ENCODE measurements around the gene HERC6. TPM values are rescaled to one million over a fixed set of nuclear protein-coding genes. Genes with fewer than 3 reads are reported as not detected.
"Not testable (repeated sequence)": the region's sequence is repeated elsewhere in the genome, so short reads cannot be mapped to it uniquely, and the experiment has no call there.

Gene HERC6
- total RNA-seq, 4 donors from 2014 or later = 20.7 to 41.1 (median 28.7) TPM

GRCh38 chr4:88359558-88359957, 19.1 kb upstream of the HERC6 start:
- no peaks in the 10 kb centered on the region for H3K4me1 ChIP-seq

DNA sequence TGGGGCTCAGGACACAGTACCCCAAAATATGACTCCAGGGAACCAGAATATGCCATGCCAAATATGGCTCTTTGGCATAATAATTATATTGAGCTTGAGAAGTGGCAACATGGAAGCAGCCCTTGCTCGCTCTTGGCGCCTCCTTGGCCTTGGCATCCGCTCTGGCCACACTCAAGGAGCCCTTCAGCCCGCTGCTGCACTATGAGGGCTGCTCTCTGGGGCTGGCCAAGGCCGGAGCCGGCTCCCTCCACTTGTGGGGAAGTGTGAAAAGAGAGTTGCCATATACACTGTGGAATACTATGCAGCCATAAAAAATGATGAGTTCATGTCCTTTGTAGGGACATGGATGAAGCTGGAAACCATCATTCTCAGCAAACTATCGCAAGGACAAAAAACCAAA, 18.4 kb upstream of the HERC6 start:
- TF ChIP-seq CTCF (IDR thresholded peaks at IDR 0.05) (no peak), POLR2A (IDR thresholded peaks at IDR 0.05) (no peak)
- H3K9me3 ChIP-seq = no peaks in the 10 kb centered on the region
- DNase-seq = no peak
- WGBS, 2 donors = 95 to 100% methylated on average over 2 of the region's 7 CpGs
- H3K36me3 ChIP-seq = no peaks in the 10 kb centered on the region
- no peak overlapping the region for H3K27ac ChIP-seq
- intact Hi-C loops (cut with DNase I) = loop anchor here (10.0 kb wide), 1 partner anchor 75 kb away; the partner anchor contains the start of gene PPM1K
- H3K4me3 ChIP-seq = no peak overlapping the region
- no peaks in the 10 kb centered on the region for H3K4me1 ChIP-seq
- no peaks in the 10 kb centered on the region for H3K27me3 ChIP-seq

More at GRCh38 chr4:88359558-88359957, 19.1 kb upstream of the HERC6 start:
- no peak for TF ChIP-seq POLR2A (IDR thresholded peaks at IDR 0.05)
- no peak for DNase-seq
- H3K9me3 ChIP-seq = no peaks in the 10 kb centered on the region
- H3K4me3 ChIP-seq = no peak overlapping the region
- intact Hi-C loops (cut with DNase I) = loop anchor here (10.0 kb wide), 1 partner anchor 135 kb away; no protein-coding TSS in a partner anchor
- no peaks in the 10 kb centered on the region for H3K36me3 ChIP-seq
- H3K27me3 ChIP-seq = no peaks in the 10 kb centered on the region
- no peak overlapping the region for H3K27ac ChIP-seq
- WGBS, 2 donors = 89 to 100% methylated on average over 9 to 10 of the region's 10 CpGs

GRCh38 chr4:88360791-88361190, 17.9 kb upstream of the HERC6 start:
- H3K4me1 ChIP-seq = no peaks in the 10 kb centered on the region
- H3K4me3 ChIP-seq = no peak overlapping the region
- no peak for DNase-seq
- TF ChIP-seq CTCF (IDR thresholded peaks at IDR 0.05) (no peak), POLR2A (IDR thresholded peaks at IDR 0.05) (no peak)
- no peak overlapping the region for H3K27ac ChIP-seq
- H3K9me3 ChIP-seq = no peaks in the 10 kb centered on the region
- no peaks in the 10 kb centered on the region for H3K36me3 ChIP-seq
- H3K27me3 ChIP-seq = no peaks in the 10 kb centered on the region
- intact Hi-C loops (cut with DNase I) = loop anchor here (10.0 kb wide), 1 partner anchor 76 kb away; the partner anchor contains the start of gene PPM1K
- 91 to 96% methylated on average over 15 to 16 of the region's 16 CpGs for WGBS, 2 donors

- 74 to 84% methylated on average over 16 to 18 of the region's 18 CpGs for WGBS, 2 donors
- H3K9me3 ChIP-seq, H3K4me1 ChIP-seq, DNase-seq, H3K27me3 ChIP-seq, H3K4me3 ChIP-seq, H3K27ac ChIP-seq, H3K36me3 ChIP-seq: not testable (repeated sequence)
- intact Hi-C loops (cut with DNase I) = loop anchor here (10.0 kb wide), 1 partner anchor 76 kb away; the partner anchor contains the start of gene PPM1K
These were observed 17.4 kb upstream of the HERC6 start for GRCh38 chr4:88361217-88361773.

DNA sequence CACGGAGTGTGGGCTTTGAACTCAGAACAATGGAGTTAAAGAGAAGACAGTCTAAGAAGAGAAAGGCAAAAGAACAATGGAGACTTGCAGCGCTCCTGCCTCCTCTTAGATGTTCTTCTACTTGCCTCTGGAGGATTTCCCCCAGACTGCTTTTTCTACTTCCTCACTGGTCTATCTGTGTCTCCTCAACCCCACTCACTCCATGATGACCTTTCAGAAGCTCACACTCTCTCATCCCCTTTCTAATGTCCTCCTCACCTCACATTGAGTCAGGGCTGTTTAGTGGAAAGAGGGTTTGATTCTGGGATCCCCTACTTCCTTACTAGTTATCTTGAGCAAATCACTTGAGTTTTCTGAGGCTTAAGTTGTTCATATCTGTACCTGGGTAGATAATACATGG, 12.2 kb upstream of the HERC6 start:
- Histone ChIP-seq H3K27me3 (no peaks in the 10 kb centered on the region), H3K36me3 (no peaks in the 10 kb centered on the region), H3K27ac (no peak overlapping the region), H3K4me1 (no peaks in the 10 kb centered on the region), H3K4me3 (no peak overlapping the region), H3K9me3 (no peaks in the 10 kb centered on the region)
- 85 to 87% methylated on average over 2 of the region's 2 CpGs for WGBS, 2 donors
- intact Hi-C loops (cut with DNase I) = loop anchor here (5.0 to 10.0 kb wide), 2 partner anchors 82 to 146 kb away; partner anchors contain the start of gene PPM1K
- no peak for TF ChIP-seq CTCF (IDR thresholded peaks at IDR 0.05)
- no peak for TF ChIP-seq POLR2A (IDR thresholded peaks at IDR 0.05)
- DNase-seq = no peak

DNA sequence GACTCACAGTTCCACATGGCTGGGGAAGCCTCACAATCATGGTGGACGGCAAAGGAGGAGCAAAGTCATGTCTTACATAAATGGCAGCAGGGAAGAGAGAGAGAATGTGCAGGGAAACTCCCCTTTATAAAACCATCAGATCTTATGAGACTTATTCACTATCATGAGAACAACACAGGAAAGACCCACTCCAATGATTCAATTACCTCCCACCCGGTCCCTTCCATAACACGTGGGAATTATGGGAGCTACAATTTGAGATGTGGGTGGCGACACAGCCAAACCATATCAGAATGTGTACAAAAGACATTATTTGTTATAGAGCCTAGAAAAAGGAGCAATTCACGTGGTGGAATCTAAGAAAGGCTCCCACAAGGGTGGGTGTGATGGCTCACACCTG, 10.8 kb upstream of the HERC6 start:
- Histone ChIP-seq H3K4me1 (no peaks in the 10 kb centered on the region), H3K36me3 (no peaks in the 10 kb centered on the region), H3K27ac (no peak overlapping the region), H3K27me3 (no peaks in the 10 kb centered on the region), H3K4me3 (no peak overlapping the region), H3K9me3 (no peaks in the 10 kb centered on the region)
- intact Hi-C loops (cut with DNase I) = loop anchor here (5.0 to 10.0 kb wide), 2 partner anchors 83 to 144 kb away; partner anchors contain the start of gene PPM1K
- 85 to 96% methylated on average over 5 of the region's 5 CpGs for WGBS, 2 donors
- TF ChIP-seq CTCF (IDR thresholded peaks at IDR 0.05) (no peak), POLR2A (IDR thresholded peaks at IDR 0.05) (no peak)
- no peak for DNase-seq
